Measurements from ENCODE around the gene EYA2. TPM values are rescaled to one million over a fixed set of nuclear protein-coding genes. Genes with fewer than 3 reads are reported as not detected.

EYA2 gene
- total RNA-seq, 1 donor from 2014 or later = 1.8 TPM

GRCh38 chr20:46900086-46900485, 5.4 kb downstream of the EYA2 start:
- Histone ChIP-seq H3K4me3 (no peak overlapping the region), H3K9me3 (ENCODE audit: low read depth) (no peaks in the 10 kb centered on the region), H2AFZ (replicated peaks) (no peak overlapping the region), H3K27ac (no peak overlapping the region), H3F3A (ENCODE audit: low read depth) (peaks cover 10% of the 10 kb centered on the region), H3K4me2 (no peak overlapping the region), H4K20me1 (ENCODE audit: low read depth) (peaks cover 2% of the 10 kb centered on the region), H3K27me3 (peaks cover 26% of the 10 kb centered on the region), H3K79me2 (ENCODE audit: low read depth) (no peaks in the 10 kb centered on the region), H3K9ac (no peak overlapping the region), H3K4me1 (peaks cover 43% of the 10 kb centered on the region), H3K36me3 (no peaks in the 10 kb centered on the region)
- Mint-ChIP-seq H3K4me1 (peaks cover 9% of the 10 kb centered on the region), H3K4me3 (no peak overlapping the region), H3K36me3 (no peaks in the 10 kb centered on the region), H3K9me3 (no peaks in the 10 kb centered on the region), H3K27ac (no peak overlapping the region), H3K27me3 (ENCODE audit: insufficient read depth, low read depth) (peaks cover 30% of the 10 kb centered on the region)
- TF ChIP-seq EZH2phosphoT487 (IDR thresholded peaks at IDR 0.05) (no peak), EZH2 (IDR thresholded peaks at IDR 0.05) (no peak)
- TF ChIP-seq, protein P1, sequence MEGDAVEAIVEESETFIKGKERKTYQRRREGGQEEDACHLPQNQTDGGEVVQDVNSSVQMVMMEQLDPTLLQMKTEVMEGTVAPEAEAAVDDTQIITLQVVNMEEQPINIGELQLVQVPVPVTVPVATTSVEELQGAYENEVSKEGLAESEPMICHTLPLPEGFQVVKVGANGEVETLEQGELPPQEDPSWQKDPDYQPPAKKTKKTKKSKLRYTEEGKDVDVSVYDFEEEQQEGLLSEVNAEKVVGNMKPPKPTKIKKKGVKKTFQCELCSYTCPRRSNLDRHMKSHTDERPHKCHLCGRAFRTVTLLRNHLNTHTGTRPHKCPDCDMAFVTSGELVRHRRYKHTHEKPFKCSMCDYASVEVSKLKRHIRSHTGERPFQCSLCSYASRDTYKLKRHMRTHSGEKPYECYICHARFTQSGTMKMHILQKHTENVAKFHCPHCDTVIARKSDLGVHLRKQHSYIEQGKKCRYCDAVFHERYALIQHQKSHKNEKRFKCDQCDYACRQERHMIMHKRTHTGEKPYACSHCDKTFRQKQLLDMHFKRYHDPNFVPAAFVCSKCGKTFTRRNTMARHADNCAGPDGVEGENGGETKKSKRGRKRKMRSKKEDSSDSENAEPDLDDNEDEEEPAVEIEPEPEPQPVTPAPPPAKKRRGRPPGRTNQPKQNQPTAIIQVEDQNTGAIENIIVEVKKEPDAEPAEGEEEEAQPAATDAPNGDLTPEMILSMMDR (IDR thresholded peaks at IDR 0.05) = no peak
- DNase-seq (ENCODE audit: low spot score) = no peak

DNA sequence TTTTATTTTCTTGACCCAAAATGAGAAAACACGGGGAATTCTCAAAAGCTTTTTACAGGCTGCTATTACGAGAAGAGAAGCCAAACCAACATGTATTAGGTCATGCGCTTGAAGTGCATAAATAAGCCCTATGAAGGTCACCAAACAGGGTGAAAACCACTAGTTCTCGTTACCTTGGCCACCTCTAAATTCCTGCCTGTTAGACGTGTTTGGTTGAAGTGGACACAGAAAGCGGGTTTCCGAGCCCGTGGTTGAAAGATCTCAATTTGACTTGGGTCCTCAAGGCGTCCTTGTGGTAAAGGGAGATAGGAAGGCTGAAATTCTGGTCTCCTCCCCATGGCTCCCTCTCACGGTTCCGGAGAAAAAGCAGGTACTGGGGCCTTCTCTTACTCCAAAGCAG, 6.2 kb downstream of the EYA2 start:
- no peak overlapping the region for H3K4me3 ChIP-seq
- Mint-ChIP-seq H3K9me3 (no peaks in the 10 kb centered on the region), H3K27ac (no peak overlapping the region), H3K36me3 (no peaks in the 10 kb centered on the region), H3K27me3 (ENCODE audit: insufficient read depth, low read depth) (peaks cover 24% of the 10 kb centered on the region), H3K4me3 (no peak overlapping the region), H3K4me1 (peaks cover 3% of the 10 kb centered on the region)
- H3F3A ChIP-seq (ENCODE audit: low read depth) = peaks cover 5% of the 10 kb centered on the region
- no peak overlapping the region for H3K27ac ChIP-seq
- H3K4me1 ChIP-seq = peaks cover 39% of the 10 kb centered on the region
- H3K9me3 ChIP-seq (ENCODE audit: low read depth) = no peaks in the 10 kb centered on the region
- peaks cover 19% of the 10 kb centered on the region for H3K27me3 ChIP-seq
- no peak for DNase-seq (ENCODE audit: low spot score)
- no peak overlapping the region for H3K9ac ChIP-seq
- no peaks in the 10 kb centered on the region for H3K79me2 ChIP-seq (ENCODE audit: low read depth)
- H4K20me1 ChIP-seq (ENCODE audit: low read depth) = peaks cover 2% of the 10 kb centered on the region
- no peaks in the 10 kb centered on the region for H3K36me3 ChIP-seq
- no peak overlapping the region for H2AFZ ChIP-seq (replicated peaks)
- TF ChIP-seq EZH2 (IDR thresholded peaks at IDR 0.05) = no peak
- no peak for TF ChIP-seq EZH2phosphoT487 (IDR thresholded peaks at IDR 0.05)
- TF ChIP-seq, protein P1 (IDR thresholded peaks at IDR 0.05) = no peak
- H3K4me2 ChIP-seq = no peak overlapping the region

DNA sequence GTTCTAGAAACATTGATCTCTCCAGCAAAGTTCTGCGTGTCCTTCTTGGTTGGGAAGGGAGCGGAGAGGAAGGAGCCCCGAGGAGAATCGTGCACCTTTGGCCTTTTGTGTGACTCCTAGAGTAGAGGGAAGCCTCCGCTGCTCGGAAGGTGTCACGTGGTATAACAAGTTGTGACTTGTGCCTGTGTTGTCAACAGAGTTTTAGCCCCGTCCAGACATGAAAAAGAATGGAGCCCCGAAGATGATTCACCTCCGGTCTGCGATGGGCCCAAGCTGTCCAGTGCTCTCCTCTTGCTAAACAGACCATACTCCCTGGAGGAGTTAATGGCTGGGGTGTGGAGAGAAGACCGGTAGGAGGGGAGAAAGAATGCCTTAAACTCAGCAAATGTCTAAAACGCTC, 7.0 kb downstream of the EYA2 start:
- Histone ChIP-seq H4K20me1 (ENCODE audit: low read depth) (no peaks in the 10 kb centered on the region), H3K79me2 (ENCODE audit: low read depth) (no peaks in the 10 kb centered on the region), H3K9me3 (ENCODE audit: low read depth) (no peaks in the 10 kb centered on the region), H3K27me3 (peaks cover 11% of the 10 kb centered on the region), H3K9ac (no peak overlapping the region), H3F3A (ENCODE audit: low read depth) (peaks cover 5% of the 10 kb centered on the region), H2AFZ (replicated peaks) (no peak overlapping the region), H3K4me1 (peaks cover 32% of the 10 kb centered on the region), H3K4me3 (no peak overlapping the region), H3K36me3 (no peaks in the 10 kb centered on the region), H3K27ac (no peak overlapping the region), H3K4me2 (no peak overlapping the region)
- Mint-ChIP-seq H3K4me3 (no peak overlapping the region), H3K4me1 (no peaks in the 10 kb centered on the region), H3K9me3 (no peaks in the 10 kb centered on the region), H3K27ac (peak overlapping the region; percentile 23), H3K27me3 (ENCODE audit: insufficient read depth, low read depth) (peaks cover 16% of the 10 kb centered on the region), H3K36me3 (no peaks in the 10 kb centered on the region)
- TF ChIP-seq, protein P1 (IDR thresholded peaks at IDR 0.05) = no peak
- no peak for DNase-seq (ENCODE audit: low spot score)
